ENCODE measurements around the gene DHRS12.

DHRS12 gene

DNA sequence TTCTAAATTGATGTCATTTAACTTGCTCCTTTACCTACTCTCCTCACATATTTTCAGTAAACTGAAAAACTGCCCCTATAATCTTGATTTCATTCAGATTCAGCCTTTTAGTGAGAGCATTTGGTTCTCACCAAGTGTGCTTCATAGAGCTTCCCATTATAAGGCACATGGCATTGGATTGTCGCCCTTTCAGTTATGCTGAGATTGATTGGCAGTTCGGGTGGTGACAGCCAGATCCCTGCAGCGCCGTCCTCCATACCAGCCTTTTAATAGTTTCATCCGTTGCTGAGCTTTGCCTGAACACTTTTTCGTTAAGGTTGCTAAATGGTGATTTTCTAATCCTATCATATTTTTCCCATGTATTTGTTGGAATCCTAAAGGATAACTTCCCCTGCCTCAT is 80.4 kb downstream of the DHRS12 start:
- Histone ChIP-seq H3K27me3 (ENCODE audit: low read depth) (no peaks in the 10 kb centered on the region), H3K4me3 (no peak overlapping the region), H3K4me1 (peaks cover 9% of the 10 kb centered on the region; the same call in 1 of the 2 replicates), H3K36me3 (replicated peaks) (no peaks in the 10 kb centered on the region), H3K9me3 (no peaks in the 10 kb centered on the region; the same call in 1 of the 2 replicates)
- in situ Hi-C loops (cut with MboI; ENCODE audit: low sequenced_read_pairs) = no loop called here
- DNase-seq (ENCODE audit: low spot score in 2 of 2) = no peak

DNA sequence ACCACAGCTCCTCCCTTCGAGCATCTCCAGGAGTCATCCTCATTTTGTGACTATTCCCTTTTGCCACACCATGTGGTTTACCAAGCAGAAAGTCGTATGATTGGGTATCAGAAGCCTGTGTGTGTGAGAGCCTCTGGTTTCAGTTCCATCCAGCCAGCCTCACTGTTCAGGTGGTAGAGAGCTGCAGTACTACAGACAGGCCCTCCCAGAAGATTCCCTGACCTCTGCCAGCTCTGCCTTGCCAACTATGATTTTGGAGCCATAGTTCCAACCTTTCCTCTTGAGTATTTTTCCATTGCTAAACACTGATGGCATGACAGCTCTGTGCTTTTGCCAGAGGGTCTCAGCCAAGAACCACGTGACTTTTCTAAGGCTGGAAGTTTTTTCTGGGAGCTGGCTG is 82.5 kb downstream of the DHRS12 start:
- Histone ChIP-seq H3K4me1 (peaks cover 9% of the 10 kb centered on the region; the same call in 1 of the 2 replicates), H3K4me3 (no peak overlapping the region), H3K9me3 (no peaks in the 10 kb centered on the region; the same call in 1 of the 2 replicates), H3K27me3 (ENCODE audit: low read depth) (no peaks in the 10 kb centered on the region), H3K36me3 (replicated peaks) (no peaks in the 10 kb centered on the region)
- DNase-seq (ENCODE audit: low spot score in 2 of 2) = no peak
- in situ Hi-C loops (cut with MboI; ENCODE audit: low sequenced_read_pairs) = no loop called here

DNA sequence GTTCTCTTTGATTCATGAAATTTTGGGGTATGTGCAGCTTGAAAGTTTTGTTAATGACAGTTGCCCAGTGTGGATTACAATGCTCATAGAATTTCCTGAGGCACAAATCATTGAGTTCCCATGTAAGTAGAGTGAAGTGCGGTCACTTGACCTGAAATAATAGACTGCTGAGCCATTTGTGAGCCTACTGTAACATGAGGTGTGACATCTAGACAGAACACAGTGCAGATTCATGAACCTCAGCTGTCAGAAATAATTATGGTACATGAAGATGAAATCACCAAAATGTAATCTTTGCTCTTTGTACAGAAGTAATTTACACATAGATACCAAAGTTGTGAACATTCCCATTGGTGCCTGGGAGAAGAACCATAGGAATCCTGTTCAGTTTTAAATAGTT is 84.6 kb downstream of the DHRS12 start:
- Histone ChIP-seq H3K9me3 (no peaks in the 10 kb centered on the region), H3K27me3 (ENCODE audit: low read depth) (no peaks in the 10 kb centered on the region), H3K4me1 (peaks cover 9% of the 10 kb centered on the region; the same call in 1 of the 2 replicates), H3K36me3 (replicated peaks) (no peaks in the 10 kb centered on the region), H3K4me3 (no peak overlapping the region)
- no peak for DNase-seq (ENCODE audit: low spot score in 2 of 2)
- in situ Hi-C loops (cut with MboI; ENCODE audit: low sequenced_read_pairs) = no loop called here
